Loucy (cell line): ENCODE results near the gene PREX1.

Source experiments
- H2AFZ ChIP-seq: fragments of 200-600 bp; sonication (generic); 2 replicates; pipeline ENCODE4 v1.6.0; 2016; ENCODE audit warnings: antibody characterized with exemption, mild to moderate bottlenecking, low read length, moderate library complexity
- H3F3A ChIP-seq: fragments of 200-600 bp; 2 replicates; pipeline ENCODE4 v1.6.0; 2016; ENCODE audit warnings: antibody characterized with exemption, low read depth, mild to moderate bottlenecking
- H3K27me3 ChIP-seq: fragments of 200-600 bp; sonication (generic); 2 replicates; pipeline ENCODE4 v1.6.1; 2014; ENCODE audit warnings: low read length, mild to moderate bottlenecking; ENCODE audit not compliant: insufficient read depth, poor library complexity, severe bottlenecking
- H3K36me3 ChIP-seq: fragments of 200-600 bp; sonication (generic); 2 replicates; pipeline ENCODE4 v1.6.1; 2016; ENCODE audit warnings: low read length; ENCODE audit not compliant: insufficient read depth
- H3K4me1 ChIP-seq: fragments of 200-600 bp; sonication (generic); 2 replicates; pipeline ENCODE4 v1.5.1; 2014; ENCODE audit warnings: low read length, mild to moderate bottlenecking; ENCODE audit not compliant: insufficient read depth, poor library complexity, severe bottlenecking
- H3K4me2 ChIP-seq: fragments of 200-600 bp; sonication (generic); 2 replicates; pipeline ENCODE4 v1.6.0; 2014; ENCODE audit warnings: antibody characterized with exemption, low read length, low read depth, mild to moderate bottlenecking; ENCODE audit not compliant: poor library complexity, severe bottlenecking
- H3K4me3 ChIP-seq: fragments of 200-600 bp; sonication (generic); 2 replicates; pipeline ENCODE4 v1.5.1; 2014; ENCODE audit warnings: low read length, mild to moderate bottlenecking, mixed read lengths; ENCODE audit not compliant: poor library complexity, severe bottlenecking
- H3K79me2 ChIP-seq: fragments of 200-600 bp; sonication (generic); 2 replicates; pipeline ENCODE4 v1.6.1; 2014; ENCODE audit warnings: low read length; ENCODE audit not compliant: insufficient read depth
- H3K9ac ChIP-seq: fragments of 200-600 bp; sonication (generic); 2 replicates; pipeline ENCODE4 v1.6.0; 2014; ENCODE audit warnings: mild to moderate bottlenecking, low read depth, low read length, moderate library complexity; ENCODE audit not compliant: poor library complexity, severe bottlenecking
- H3K9me2 ChIP-seq: fragments of 200-600 bp; sonication (generic); replicated peaks from 2 replicates; pipeline ENCODE4 v1.6.1; 2016; ENCODE audit warnings: low read depth, low read length, mixed read lengths
- H3K9me3 ChIP-seq: fragments of 200-600 bp; sonication (generic); 2 replicates; pipeline ENCODE4 v1.6.1; 2014; ENCODE audit warnings: mild to moderate bottlenecking, antibody characterized with exemption, low read length, low read depth; ENCODE audit not compliant: insufficient read depth
- H4K20me1 ChIP-seq: fragments of 200-600 bp; sonication (generic); 2 replicates; pipeline ENCODE4 v1.6.0; 2014; ENCODE audit warnings: antibody characterized with exemption, low read length, mild to moderate bottlenecking; ENCODE audit not compliant: insufficient read depth, poor library complexity, severe bottlenecking
- EZH2phosphoT487 ChIP-seq: fragments of 200-600 bp; IDR thresholded peaks from 2 replicates; pipeline ENCODE4 v1.6.1; 2018; ENCODE audit warnings: antibody characterized with exemption, mild to moderate bottlenecking, moderate library complexity, borderline replicate concordance
- TF ChIP-seq, protein P1 (sequence below): fragments of 200-600 bp; sonication (generic); conservative IDR thresholded peaks from 2 replicates; pipeline ENCODE4 v1.5.1; 2014; ENCODE audit warnings: mild to moderate bottlenecking, antibody characterized with exemption, low read length

PREX1 gene

DNA sequence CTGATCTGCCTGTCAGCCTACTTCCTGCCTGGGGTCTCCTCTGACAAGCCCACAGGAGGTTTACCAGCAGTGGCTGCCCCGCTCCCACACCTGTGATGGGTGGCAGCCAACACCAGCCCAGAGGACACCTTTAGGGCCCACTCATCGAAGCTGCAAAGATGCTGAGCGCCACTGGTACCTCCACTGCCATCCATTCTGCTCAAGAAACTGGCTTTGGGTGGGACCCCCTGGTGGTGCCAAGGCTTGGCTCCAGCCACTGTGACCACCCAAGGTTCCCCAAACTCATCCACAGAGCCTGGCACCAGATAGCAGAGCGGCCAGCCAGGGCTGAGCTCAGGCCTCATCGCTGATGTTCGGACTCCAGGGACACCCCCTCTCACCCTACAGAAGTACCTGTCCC, 42.5 kb downstream of the PREX1 start:
- peaks cover 69% of the 10 kb centered on the region; the same call in 1 of the 2 replicates for H3K79me2 ChIP-seq
- H4K20me1 ChIP-seq: no peaks in the 10 kb centered on the region
- H3K4me3 ChIP-seq: no peak overlapping the region
- no peak overlapping the region for H3K9ac ChIP-seq
- no peak for TF ChIP-seq EZH2phosphoT487
- TF ChIP-seq, protein P1, sequence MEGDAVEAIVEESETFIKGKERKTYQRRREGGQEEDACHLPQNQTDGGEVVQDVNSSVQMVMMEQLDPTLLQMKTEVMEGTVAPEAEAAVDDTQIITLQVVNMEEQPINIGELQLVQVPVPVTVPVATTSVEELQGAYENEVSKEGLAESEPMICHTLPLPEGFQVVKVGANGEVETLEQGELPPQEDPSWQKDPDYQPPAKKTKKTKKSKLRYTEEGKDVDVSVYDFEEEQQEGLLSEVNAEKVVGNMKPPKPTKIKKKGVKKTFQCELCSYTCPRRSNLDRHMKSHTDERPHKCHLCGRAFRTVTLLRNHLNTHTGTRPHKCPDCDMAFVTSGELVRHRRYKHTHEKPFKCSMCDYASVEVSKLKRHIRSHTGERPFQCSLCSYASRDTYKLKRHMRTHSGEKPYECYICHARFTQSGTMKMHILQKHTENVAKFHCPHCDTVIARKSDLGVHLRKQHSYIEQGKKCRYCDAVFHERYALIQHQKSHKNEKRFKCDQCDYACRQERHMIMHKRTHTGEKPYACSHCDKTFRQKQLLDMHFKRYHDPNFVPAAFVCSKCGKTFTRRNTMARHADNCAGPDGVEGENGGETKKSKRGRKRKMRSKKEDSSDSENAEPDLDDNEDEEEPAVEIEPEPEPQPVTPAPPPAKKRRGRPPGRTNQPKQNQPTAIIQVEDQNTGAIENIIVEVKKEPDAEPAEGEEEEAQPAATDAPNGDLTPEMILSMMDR: no peak
- H3K27me3 ChIP-seq: no peaks in the 10 kb centered on the region
- H3K9me2 ChIP-seq: no peaks in the 10 kb centered on the region
- no peak overlapping the region for H3K4me2 ChIP-seq
- no peaks in the 10 kb centered on the region for H3F3A ChIP-seq
- H3K4me1 ChIP-seq: peaks cover 45% of the 10 kb centered on the region
- no peaks in the 10 kb centered on the region for H3K9me3 ChIP-seq
- H3K36me3 ChIP-seq: no peaks in the 10 kb centered on the region
- H2AFZ ChIP-seq: no peak overlapping the region

DNA sequence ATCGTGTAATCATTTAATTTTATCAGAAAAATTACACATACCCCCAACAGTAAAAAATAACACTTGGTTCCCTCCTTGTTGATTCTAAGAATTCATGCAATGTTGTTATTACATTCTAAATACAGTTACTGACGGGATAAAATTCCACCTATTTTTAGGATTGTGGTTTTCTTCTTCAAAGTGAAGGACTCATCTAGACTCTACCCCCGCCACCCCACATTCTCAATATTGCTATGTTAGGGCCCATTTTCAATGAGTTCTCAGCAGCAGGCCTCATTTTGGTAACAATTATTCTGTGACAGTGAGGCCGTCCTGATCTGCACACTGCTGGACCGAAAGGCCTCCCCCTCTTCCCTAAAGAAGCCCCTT, 43.5 kb downstream of the PREX1 start:
- H3K4me3 ChIP-seq: no peak overlapping the region
- no peak overlapping the region for H3K4me2 ChIP-seq
- H3K9me3 ChIP-seq: 0 out of 2 replicates have a peak, but pooled peaks cover 4% of the 10 kb centered on the region
- no peaks in the 10 kb centered on the region for H4K20me1 ChIP-seq
- no peak overlapping the region for H2AFZ ChIP-seq
- peaks cover 67% of the 10 kb centered on the region; the same call in 1 of the 2 replicates for H3K79me2 ChIP-seq
- no peaks in the 10 kb centered on the region for H3F3A ChIP-seq
- H3K9ac ChIP-seq: no peak overlapping the region
- H3K27me3 ChIP-seq: no peaks in the 10 kb centered on the region
- no peaks in the 10 kb centered on the region for H3K9me2 ChIP-seq
- no peaks in the 10 kb centered on the region for H3K36me3 ChIP-seq
- H3K4me1 ChIP-seq: peaks cover 45% of the 10 kb centered on the region
- TF ChIP-seq, protein P1: no peak
- no peak for TF ChIP-seq EZH2phosphoT487

DNA sequence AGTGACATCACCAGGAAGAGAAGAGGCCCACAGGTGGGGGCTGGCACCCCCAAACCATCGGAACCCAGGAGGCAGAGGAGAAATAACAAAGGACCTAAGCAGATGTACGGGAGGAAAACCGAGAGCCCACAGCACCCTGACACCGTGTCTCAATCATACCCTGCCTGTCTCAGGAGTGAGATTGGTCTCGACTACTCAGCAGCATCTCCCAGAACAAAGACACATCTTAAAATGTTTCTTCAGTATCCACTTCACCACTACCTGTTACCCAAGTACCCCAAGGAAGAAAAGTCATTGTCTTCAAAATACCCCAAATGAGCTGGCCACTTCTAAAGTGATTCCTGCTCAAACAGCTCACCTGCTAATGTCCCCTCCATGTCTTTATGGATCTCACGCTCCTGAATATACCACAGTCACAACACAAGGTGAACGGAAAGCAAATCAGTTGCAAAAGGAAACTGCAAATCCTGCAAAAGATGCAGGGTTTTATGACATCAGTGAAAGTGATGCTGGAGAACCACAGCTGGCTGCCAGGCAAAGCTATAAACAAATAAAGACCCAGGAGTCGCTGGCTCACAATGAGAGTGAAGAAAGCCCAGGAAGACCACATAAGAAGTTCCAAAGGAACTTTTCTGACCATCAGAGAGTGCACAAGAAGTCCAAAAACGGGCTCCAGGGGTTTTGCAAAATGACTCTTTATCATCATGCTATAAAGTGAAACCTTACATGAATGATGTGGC, 44.1 kb downstream of the PREX1 start:
- H3K9me2 ChIP-seq: no peaks in the 10 kb centered on the region
- no peaks in the 10 kb centered on the region for H4K20me1 ChIP-seq
- H2AFZ ChIP-seq: no peak overlapping the region
- 0 out of 2 replicates have a peak, but pooled peaks cover 4% of the 10 kb centered on the region for H3K9me3 ChIP-seq
- H3K36me3 ChIP-seq: no peaks in the 10 kb centered on the region
- H3F3A ChIP-seq: no peaks in the 10 kb centered on the region
- H3K27me3 ChIP-seq: no peaks in the 10 kb centered on the region
- no peak overlapping the region for H3K4me2 ChIP-seq
- H3K79me2 ChIP-seq: peaks cover 66% of the 10 kb centered on the region; the same call in 1 of the 2 replicates
- TF ChIP-seq EZH2phosphoT487: no peak
- TF ChIP-seq, protein P1: no peak
- H3K4me3 ChIP-seq: no peak overlapping the region
- no peak overlapping the region for H3K9ac ChIP-seq
- H3K4me1 ChIP-seq: peaks cover 45% of the 10 kb centered on the region
